ENCODE results near the gene CRYAB. TPM values are rescaled to one million over a fixed set of nuclear protein-coding genes. Genes with fewer than 3 reads are reported as not detected.

Gene CRYAB
- total and polyA plus RNA-seq, 5 experiments from 2014 or later: not detected

DNA sequence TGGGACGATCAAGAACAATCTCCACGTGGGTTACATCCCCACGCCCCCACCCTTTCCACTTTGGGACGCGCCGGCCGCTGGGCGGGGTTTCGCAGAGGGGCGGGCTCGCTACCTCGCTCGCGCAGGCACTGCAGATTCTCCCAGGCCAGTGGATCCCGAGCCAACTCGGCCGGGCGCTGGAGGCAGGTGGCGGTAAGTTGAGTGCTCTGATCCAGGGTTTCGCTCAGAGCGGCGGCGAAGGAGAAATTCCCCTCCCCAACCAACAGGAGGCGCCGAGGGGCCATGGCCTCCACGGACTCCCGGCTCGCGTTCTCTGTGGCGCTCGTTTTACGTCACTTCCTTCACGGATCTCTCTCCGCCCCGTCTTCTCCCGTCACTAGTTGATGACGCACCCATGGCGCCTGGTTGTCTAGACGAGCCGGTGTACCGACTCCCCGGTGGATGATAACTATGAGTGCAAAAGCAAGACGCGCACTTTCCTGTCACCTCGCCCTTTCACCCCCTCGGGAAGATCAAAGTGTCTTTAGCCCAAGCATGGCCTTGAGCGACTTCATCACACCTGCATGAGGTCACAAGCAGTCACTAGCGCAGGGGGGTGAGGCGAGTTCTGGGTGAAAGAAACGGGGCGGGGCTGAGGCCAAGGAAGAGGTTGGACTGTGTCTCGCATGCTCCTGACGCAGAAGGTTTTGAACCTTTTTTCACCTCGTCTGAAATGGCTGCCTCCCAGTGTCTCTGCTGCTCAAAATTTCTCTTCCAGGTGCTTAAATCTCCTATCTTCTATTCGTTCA, 32.5 kb downstream of the CRYAB start, which contains the start of the genes CFAP68 and FDXACB1:
TSS of gene CFAP68 (plus strand) at position 693 of the 788 bp plus-strand sequence. CDS start at position 713, 20 bp downstream.
TSS of gene FDXACB1 (minus strand) at position 317 of the 788 bp plus-strand sequence. CDS start at position 284, 33 bp downstream.
- Mint-ChIP-seq H3K9me3 (peaks cover 0 to 8% (median 0%) of the 10 kb centered on the region in 9 donors), H3K4me1 (peaks cover 9 to 28% (median 25%) of the 10 kb centered on the region in 4 donors), H3K4me3 (peak within 1 kb of the TSS; percentile 84 to 100 (median 97)), H3K27me3 (no peaks in the 10 kb centered on the region), H3K36me3 (peaks cover 0 to 35% (median 22%) of the 10 kb centered on the region in 3 donors), H3K27ac (peak within 1 kb of the TSS; percentile 96 to 100 (median 100))
- POLR2A ChIA-PET: interaction anchor here (1.8 to 3.2 kb wide), 2 partner anchors 8 to 48 kb away, joined by 13 to 19 read pairs; partner anchors contain the start of gene ALG9
- DNase-seq (peak; percentile 87 to 100 (median 96)), ATAC-seq (peak; percentile 85 to 89)

DNA sequence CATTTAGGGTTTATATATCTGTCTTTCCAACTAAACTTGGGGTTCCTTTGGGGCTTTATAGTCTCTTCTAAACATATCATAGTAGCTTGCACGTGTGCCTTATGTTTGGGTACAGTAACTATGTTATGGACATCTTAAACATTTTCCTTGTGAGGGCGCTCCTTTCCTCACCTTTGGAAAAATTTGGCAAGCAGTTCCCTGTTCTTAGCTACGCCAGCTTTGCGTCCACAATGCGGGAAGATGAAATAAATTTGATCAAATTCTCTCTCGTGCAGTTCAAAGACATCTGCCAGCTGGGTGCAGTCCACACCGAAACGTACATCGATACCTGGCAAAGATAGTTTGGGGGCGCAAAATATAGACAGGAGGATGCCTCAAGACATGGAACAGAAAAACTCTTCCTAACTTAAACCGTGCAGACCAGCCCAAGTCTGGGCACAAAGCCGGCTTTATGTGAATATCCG, 33.2 kb downstream of the CRYAB start:
- no peak for DNase-seq
- Mint-ChIP-seq H3K9me3 (peaks cover 0 to 8% (median 0%) of the 10 kb centered on the region in 9 donors), H3K36me3 (peaks cover 0 to 31% (median 19%) of the 10 kb centered on the region in 3 donors), H3K4me1 (peaks cover 11 to 28% (median 25%) of the 10 kb centered on the region in 4 donors), H3K4me3 (peak overlapping the region; percentile 84 to 100 (median 97)), H3K27ac (peak overlapping the region; percentile 96 to 100 (median 100)), H3K27me3 (no peaks in the 10 kb centered on the region)
- POLR2A ChIA-PET: interaction anchor here (0.8 to 1.5 kb wide), 2 partner anchors 9 to 49 kb away, joined by 3 read pairs; no protein-coding TSS in a partner anchor
- ATAC-seq: peak; percentile 2 to 20

DNA sequence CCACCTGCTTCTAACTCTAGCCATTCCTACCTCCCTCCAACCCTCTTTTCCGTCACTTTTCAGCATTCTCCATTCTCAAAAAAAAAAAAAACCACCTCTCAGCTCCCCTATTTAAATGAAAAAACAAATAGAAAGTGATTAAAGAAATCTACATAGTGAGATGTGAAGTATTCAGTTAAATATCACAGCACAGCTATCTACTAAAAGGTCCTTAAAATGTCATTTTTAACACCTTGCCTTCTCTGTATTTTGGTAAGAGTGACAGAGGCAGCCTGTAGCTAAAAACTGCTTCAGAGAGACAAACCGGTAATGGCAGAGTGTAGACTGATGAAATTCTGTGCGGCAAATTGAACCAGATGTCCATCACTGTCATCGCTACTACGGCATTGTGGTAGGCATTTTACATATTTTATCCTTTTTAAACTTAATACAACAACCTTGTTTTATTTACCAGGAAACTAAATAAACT, 39.8 kb downstream of the CRYAB start:
- Mint-ChIP-seq H3K27me3 (no peaks in the 10 kb centered on the region), H3K36me3 (peaks cover 14 to 38% (median 17%) of the 10 kb centered on the region in 3 donors), H3K4me1 (peaks cover 10 to 31% (median 25%) of the 10 kb centered on the region in 4 donors), H3K27ac (peak overlapping the region; percentile 87 to 98 (median 95)), H3K4me3 (peak overlapping the region; percentile 91 to 96 (median 93)), H3K9me3 (no peaks in the 10 kb centered on the region)
- DNase-seq (no peak), ATAC-seq (no peak)
- POLR2A ChIA-PET: interaction anchor here (0.6 to 2.5 kb wide), 6 partner anchors 9 to 215 kb away, joined by 3 to 23 read pairs (median 4); partner anchors contain the start of genes CFAP68, PPP2R1B, SDHD and TIMM8B

- DNase-seq: peak; percentile 76 to 97 (median 88)
- peaks cover 19 to 42% (median 23%) of the 10 kb centered on the region in 3 donors for H3K36me3 Mint-ChIP-seq
- ATAC-seq: peak; percentile 87 to 91
- H3K4me1 Mint-ChIP-seq: peaks cover 12 to 36% (median 26%) of the 10 kb centered on the region in 4 donors
- peak within 1 kb of the TSS; percentile 87 to 98 (median 95) for H3K27ac Mint-ChIP-seq
- H3K4me3 Mint-ChIP-seq: peak within 1 kb of the TSS; percentile 91 to 96 (median 93)
- H3K27me3 Mint-ChIP-seq: no peaks in the 10 kb centered on the region
- H3K9me3 Mint-ChIP-seq: no peaks in the 10 kb centered on the region
- POLR2A ChIA-PET: interaction anchor here (0.6 to 2.5 kb wide), 8 partner anchors 10 to 284 kb away, joined by 3 to 23 read pairs (median 4); partner anchors contain the start of genes CFAP68, PPP2R1B, SDHD and TIMM8B
Measured at GRCh38 chr11:111870886-111871692, 40.5 kb downstream of the CRYAB start, which contains the start of gene ALG9. ALG9 (minus strand) TSS chr11:111871581; CDS start chr11:111871482, 99 bp downstream.

- ATAC-seq (no peak), DNase-seq (no peak)
- H3K4me3 Mint-ChIP-seq: peak overlapping the region; percentile 91 to 96 (median 93)
- H3K36me3 Mint-ChIP-seq: peaks cover 19 to 44% (median 23%) of the 10 kb centered on the region in 3 donors
- H3K27ac Mint-ChIP-seq: peak overlapping the region; percentile 87 to 98 (median 95)
- H3K9me3 Mint-ChIP-seq: no peaks in the 10 kb centered on the region
- no peaks in the 10 kb centered on the region for H3K27me3 Mint-ChIP-seq
- POLR2A ChIA-PET: interaction anchor here (0.6 to 2.5 kb wide), 4 partner anchors 10 to 283 kb away, joined by 3 to 19 read pairs (median 6); partner anchors contain the start of genes CFAP68, SDHD and TIMM8B
- peaks cover 12 to 36% (median 26%) of the 10 kb centered on the region in 4 donors for H3K4me1 Mint-ChIP-seq
Measured at GRCh38 chr11:111870522-111870885, 41.1 kb downstream of the CRYAB start.

DNA sequence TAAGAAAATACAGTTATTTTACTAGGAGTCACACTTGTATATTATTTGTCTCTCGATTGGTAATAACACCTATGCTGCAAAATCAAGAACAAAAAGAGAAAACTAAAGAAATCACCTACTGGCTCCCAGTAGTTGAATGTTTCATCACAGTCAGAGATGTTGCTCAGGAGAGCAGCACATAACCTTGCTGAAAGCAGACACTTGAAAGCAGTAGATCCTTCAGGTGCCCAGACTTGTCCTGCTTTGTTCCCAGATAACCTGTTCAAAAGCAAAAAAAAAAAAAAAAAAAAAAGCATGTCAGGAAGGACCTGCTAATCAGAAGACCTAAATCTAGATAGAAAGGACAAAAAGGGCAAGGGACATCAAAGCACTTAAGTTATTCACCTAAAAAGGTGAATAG, 41.5 kb downstream of the CRYAB start:
- DNase-seq (no peak), ATAC-seq (no peak)
- POLR2A ChIA-PET: interaction anchor here (0.7 to 2.5 kb wide), 3 partner anchors 11 to 283 kb away, joined by 5 to 19 read pairs (median 7); partner anchors contain the start of genes CFAP68, SDHD and TIMM8B
- H3K4me1 Mint-ChIP-seq: peaks cover 12 to 36% (median 26%) of the 10 kb centered on the region in 4 donors
- peaks cover 19 to 44% (median 22%) of the 10 kb centered on the region in 3 donors for H3K36me3 Mint-ChIP-seq
- no peaks in the 10 kb centered on the region for H3K9me3 Mint-ChIP-seq
- peak overlapping the region in 7 of 10 donors; percentile 19 to 95 (median 43) for H3K4me3 Mint-ChIP-seq
- H3K27me3 Mint-ChIP-seq: no peaks in the 10 kb centered on the region
- H3K27ac Mint-ChIP-seq: peak overlapping the region in 2 of 10 donors; percentile 34 to 87

DNA sequence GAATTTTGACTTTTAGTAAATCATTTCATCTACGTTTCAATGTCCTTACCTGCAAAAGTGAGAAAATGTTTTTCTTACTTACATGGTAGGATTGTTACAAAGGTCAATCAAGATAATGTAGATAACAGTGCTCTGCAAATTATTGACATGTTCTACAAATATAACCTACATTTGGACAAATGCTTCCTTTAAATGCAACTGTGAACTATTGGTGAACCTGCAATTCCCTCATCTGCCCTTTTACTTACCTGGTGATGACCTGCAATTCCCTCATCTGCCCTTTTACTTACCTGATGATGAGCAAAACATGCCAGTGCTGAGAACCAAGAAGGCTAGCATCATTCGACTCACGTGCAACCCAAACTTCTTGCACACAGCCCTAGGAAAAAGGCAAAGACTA, 51.3 kb downstream of the CRYAB start:
- Mint-ChIP-seq H3K36me3 (peaks cover 4 to 90% (median 23%) of the 10 kb centered on the region in 3 donors), H3K9me3 (no peaks in the 10 kb centered on the region), H3K4me1 (no peaks in the 10 kb centered on the region), H3K27ac (no peak overlapping the region), H3K4me3 (no peak overlapping the region), H3K27me3 (no peaks in the 10 kb centered on the region)
- ATAC-seq: no peak
- DNase-seq: no peak
- POLR2A ChIA-PET: no interaction called here

Other genes with a start within 250 kb of the CRYAB start
- 10 to 100 TPM; 38.1 to 38.2 TPM for gene PPP2R1B, start 145.4 kb downstream of the CRYAB start, total RNA-seq
- gene PPP2R1B, start 145.4 kb downstream of the CRYAB start, polyA plus RNA-seq: 10 to 100 TPM; 12.5 to 14.8 (median 14.4) TPM
- 10 to 100 TPM; 24.2 to 28.6 TPM for gene ALG9, start 40.2 kb downstream of the CRYAB start, total RNA-seq
- gene ALG9, start 40.2 kb downstream of the CRYAB start, polyA plus RNA-seq: 10 to 100 TPM in 2 of 3 donors, 1 to 10 TPM in 1; 6.4 to 13.1 (median 11.9) TPM
- 1 to 10 TPM; 5.9 to 6.1 TPM for gene FDXACB1, start 32.6 kb downstream of the CRYAB start, total RNA-seq
- 1 to 10 TPM; 7.5 to 8.3 (median 7.6) TPM for gene FDXACB1, start 32.6 kb downstream of the CRYAB start, polyA plus RNA-seq
- 10 to 100 TPM; 22.9 to 25.6 TPM for gene CFAP68, start 32.2 kb downstream of the CRYAB start, total RNA-seq
- 10 to 100 TPM; 29.5 to 33.5 (median 33.4) TPM for gene CFAP68, start 32.2 kb downstream of the CRYAB start, polyA plus RNA-seq
- gene HSPB2, start 964 bp upstream of the CRYAB start, total RNA-seq: under 1 TPM in 1 of 2 experiments, not detected in 1; 0.27 TPM
- not detected for gene HSPB2, start 964 bp upstream of the CRYAB start, polyA plus RNA-seq
- not detected for gene C11orf52, start 7.1 kb upstream of the CRYAB start, total RNA-seq
- gene C11orf52, start 7.1 kb upstream of the CRYAB start, polyA plus RNA-seq: not detected
- gene DIXDC1, start 25.6 kb upstream of the CRYAB start, total RNA-seq: 1 to 10 TPM in 1 of 2 experiments, under 1 TPM in 1; 0.80 to 1.2 TPM
- gene DIXDC1, start 25.6 kb upstream of the CRYAB start, polyA plus RNA-seq: 1 to 10 TPM in 1 of 3 donors, under 1 TPM in 2; 0.27 to 5.7 (median 0.81) TPM
- gene DLAT, start 113.6 kb upstream of the CRYAB start, total RNA-seq: 10 to 100 TPM; 20.0 to 20.5 TPM
- gene DLAT, start 113.6 kb upstream of the CRYAB start, polyA plus RNA-seq: 10 to 100 TPM; 22.4 to 26.1 (median 24.5) TPM
- gene PIH1D2, start 162.2 kb upstream of the CRYAB start, total RNA-seq: not detected
- under 1 TPM in 2 of 3 donors, not detected in 1; 0.50 to 0.87 TPM for gene PIH1D2, start 162.2 kb upstream of the CRYAB start, polyA plus RNA-seq
- 10 to 100 TPM; 21.5 to 21.7 TPM for gene NKAPD1, start 162.5 kb upstream of the CRYAB start, total RNA-seq
- 10 to 100 TPM in 1 of 3 donors, 1 to 10 TPM in 2; 9.8 to 12.6 (median 10.0) TPM for gene NKAPD1, start 162.5 kb upstream of the CRYAB start, polyA plus RNA-seq
- gene TIMM8B, start 175.0 kb upstream of the CRYAB start, total RNA-seq: 10 to 100 TPM; 26.2 to 33.3 TPM
- gene TIMM8B, start 175.0 kb upstream of the CRYAB start, polyA plus RNA-seq: 10 to 100 TPM; 58.0 to 75.2 (median 69.1) TPM
- gene SDHD, start 175.1 kb upstream of the CRYAB start, total RNA-seq: 10 to 100 TPM; 71.5 to 76.9 TPM
- gene SDHD, start 175.1 kb upstream of the CRYAB start, polyA plus RNA-seq: 100 to 1,000 TPM; 167 to 191 (median 181) TPM

All from naive thymus-derived CD8-positive, alpha-beta T cell (primary cell).